Fibroblast of the aortic adventitia (primary cell): Measurements from ENCODE around the gene CKAP5. TPM values are rescaled to one million over a fixed set of nuclear protein-coding genes. Genes with fewer than 3 reads are reported as not detected.

ENCODE experiments used
- DNase-seq: peaks from one replicate; pipeline ENCODE4 v3.0.0-alpha.2; 2010; ENCODE audit warnings: low read depth
- H3K4me3 ChIP-seq: 2 replicates; pipeline ENCODE4 v1.5.1; 2011; ENCODE audit warnings: low read depth, mild to moderate bottlenecking, control low read depth, low read length, moderate library complexity
- total RNA-seq: library from RNA; depleted of rRNA; stranded (reverse); fragments of >200 nt; gene quantifications from 2 replicates; pipeline ENCODE4 v1.2.3, GENCODE V29; 2012; ENCODE audit warnings: low replicate concordance
- TF ChIP-seq, protein P1 (sequence below): IDR thresholded peaks from 2 replicates; pipeline ENCODE4 v1.5.1; 2011; ENCODE audit warnings: mild to moderate bottlenecking, low read length, control low read depth, inconsistent platforms; ENCODE audit not compliant: insufficient read depth

Gene CKAP5
- total RNA-seq, 1 donor: 83.3 TPM

DNA sequence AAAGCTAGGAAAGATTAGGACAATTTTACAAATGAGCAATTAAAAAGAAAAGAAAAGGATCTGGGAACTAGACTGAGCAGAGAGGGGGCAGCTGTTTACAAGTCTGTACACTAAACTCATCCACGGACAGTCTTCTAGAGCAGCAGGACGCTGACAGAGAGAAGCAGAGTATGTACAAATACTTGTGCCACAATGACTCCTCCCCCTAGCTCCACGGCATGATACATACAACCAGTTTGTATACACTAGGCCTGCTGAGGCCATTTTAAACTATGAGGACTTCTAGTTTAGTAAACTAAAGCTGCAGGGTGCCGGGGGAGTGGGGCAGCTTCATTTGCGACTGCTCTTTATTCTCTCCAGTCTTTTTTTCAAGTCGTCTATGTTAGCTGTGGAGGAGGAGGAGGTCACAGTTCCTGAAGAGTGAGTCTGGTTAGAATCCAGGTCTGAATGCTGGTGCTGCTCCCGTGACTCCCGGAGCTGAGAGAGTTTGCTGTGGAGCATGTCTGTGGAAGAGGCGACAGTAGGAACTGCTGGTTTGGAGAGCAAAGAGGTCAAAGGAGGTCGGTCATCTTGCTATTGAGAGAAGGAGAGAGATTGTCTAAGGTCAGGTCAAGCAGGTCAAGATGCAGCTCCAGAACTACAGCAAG is 102.3 kb downstream of the CKAP5 start:
- TF ChIP-seq, protein P1, sequence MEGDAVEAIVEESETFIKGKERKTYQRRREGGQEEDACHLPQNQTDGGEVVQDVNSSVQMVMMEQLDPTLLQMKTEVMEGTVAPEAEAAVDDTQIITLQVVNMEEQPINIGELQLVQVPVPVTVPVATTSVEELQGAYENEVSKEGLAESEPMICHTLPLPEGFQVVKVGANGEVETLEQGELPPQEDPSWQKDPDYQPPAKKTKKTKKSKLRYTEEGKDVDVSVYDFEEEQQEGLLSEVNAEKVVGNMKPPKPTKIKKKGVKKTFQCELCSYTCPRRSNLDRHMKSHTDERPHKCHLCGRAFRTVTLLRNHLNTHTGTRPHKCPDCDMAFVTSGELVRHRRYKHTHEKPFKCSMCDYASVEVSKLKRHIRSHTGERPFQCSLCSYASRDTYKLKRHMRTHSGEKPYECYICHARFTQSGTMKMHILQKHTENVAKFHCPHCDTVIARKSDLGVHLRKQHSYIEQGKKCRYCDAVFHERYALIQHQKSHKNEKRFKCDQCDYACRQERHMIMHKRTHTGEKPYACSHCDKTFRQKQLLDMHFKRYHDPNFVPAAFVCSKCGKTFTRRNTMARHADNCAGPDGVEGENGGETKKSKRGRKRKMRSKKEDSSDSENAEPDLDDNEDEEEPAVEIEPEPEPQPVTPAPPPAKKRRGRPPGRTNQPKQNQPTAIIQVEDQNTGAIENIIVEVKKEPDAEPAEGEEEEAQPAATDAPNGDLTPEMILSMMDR: no peak
- no peak overlapping the region for H3K4me3 ChIP-seq
- no peak for DNase-seq

DNA sequence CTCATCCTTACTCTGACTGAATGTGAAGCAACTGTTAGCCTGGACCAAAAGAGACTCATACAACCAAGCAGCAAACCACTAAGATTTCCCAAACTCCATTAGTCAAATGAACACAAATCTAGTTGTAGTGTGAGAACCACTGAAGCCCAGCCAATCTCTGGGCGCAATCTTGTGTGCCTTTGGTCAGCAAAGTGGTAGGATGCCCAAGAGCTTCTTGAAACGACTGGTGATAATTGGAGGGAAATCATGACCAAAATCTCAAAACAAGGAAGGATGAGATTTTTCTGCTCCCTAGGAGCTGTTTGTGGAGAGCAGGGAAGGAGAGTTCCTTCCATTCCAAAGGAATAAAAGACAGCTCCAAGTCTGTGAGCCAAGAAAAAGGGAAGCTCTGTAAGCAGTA is 103.0 kb downstream of the CKAP5 start:
- TF ChIP-seq, protein P1: no peak
- DNase-seq: no peak
- H3K4me3 ChIP-seq: no peak overlapping the region

DNA sequence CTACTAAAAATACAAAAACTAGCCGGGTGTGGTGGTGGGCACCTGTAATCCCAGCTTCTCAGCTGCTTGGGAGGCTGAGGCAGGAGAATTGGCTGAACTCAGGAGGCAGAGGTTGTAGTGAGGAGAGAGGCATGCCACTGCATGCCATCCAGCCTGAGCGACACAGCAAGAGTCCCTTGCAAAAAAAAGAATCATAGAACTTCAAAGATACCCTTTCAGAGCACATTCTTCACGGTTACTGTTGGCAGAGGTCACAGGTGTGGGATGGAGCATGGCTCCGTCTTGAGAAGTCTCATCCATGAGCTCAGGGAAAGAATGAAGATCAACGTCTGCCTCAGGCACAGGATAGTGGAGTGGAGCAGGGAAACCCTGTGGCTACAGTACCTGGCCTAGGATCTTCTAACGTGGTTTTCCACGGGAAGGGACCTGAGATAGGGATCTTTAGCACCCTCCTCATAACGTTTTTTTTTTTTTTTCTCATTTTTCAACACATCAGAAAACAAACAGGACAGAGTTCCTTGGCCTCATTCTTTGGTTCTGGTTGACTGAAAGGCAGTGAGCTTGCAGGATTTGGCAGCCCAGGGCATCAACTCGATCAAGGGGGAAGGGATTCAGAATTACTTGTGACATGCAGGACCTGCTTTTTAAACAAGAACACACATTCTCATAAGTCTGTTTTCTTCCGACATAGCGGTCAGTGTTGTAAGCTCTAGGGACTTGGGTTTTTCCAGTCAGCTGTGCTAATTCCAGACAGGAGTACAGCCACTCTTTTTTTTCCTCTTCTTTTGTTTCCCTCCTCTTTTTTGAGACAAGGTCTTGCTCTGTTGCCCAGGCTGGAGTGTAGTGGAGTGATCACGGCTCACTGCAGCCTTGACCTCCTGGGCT is 104.2 kb downstream of the CKAP5 start:
- no peak for DNase-seq
- no peak overlapping the region for H3K4me3 ChIP-seq
- TF ChIP-seq, protein P1: no peak

DNA sequence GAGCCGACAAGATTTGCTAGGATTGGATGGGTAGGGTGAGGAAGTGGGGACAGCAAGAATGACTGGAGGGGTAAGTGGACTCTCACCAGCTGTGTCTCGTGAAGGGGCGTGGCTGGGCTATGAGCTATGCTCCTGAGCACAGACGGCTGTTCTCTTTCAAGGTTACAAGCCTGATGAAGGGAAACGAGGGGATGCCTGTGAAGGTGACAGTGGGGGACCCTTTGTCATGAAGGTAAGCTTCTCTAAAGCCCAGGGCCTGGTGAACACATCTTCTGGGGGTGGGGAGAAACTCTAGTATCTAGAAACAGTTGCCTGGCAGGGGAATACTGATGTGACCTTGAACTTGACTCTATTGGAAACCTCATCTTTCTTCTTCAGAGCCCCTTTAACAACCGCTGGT is 107.2 kb downstream of the CKAP5 start:
- no peak for DNase-seq
- no peak overlapping the region for H3K4me3 ChIP-seq
- TF ChIP-seq, protein P1: no peak

DNA sequence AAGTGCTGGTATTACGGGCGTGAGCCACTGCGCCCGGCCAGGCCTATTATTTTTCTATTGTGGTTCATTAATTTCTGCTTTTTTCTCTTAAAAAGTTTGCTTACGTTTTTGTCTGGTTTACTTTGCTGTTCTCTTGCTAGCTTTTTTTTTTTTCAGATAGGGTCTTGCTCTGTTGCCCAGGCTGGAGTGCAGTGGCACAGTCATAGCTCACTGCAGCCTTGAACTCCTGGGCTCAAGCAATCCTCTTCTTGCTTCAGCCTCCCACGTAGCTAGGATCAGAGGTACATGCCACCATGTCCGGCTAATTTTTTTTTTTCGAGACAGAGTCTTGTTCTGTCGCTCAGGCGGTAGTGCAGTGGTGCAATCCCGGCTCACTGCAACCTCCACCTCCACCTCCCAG is 108.4 kb downstream of the CKAP5 start:
- TF ChIP-seq, protein P1: no peak

DNA sequence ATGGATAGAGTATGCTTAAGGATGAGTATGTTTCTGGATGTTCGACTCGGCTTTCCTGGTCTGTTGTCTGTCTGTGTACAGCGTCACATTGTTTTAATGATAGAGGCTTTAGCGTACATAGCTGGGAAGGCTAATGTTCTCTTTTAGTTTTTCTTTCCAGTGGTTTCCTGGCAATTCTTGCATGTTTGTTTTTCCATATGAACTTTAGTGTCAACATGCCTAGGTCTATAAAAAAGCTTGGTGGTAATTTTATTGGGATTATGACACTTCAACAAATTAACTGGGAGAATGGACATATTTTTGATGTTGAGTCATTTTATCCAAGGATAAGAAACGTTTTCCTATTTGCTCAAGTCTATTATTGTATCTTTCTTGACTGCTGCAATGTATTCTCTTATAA is 109.5 kb downstream of the CKAP5 start:
- TF ChIP-seq, protein P1: no peak
- H3K4me3 ChIP-seq: no peak overlapping the region
- DNase-seq: no peak

More for the DNA sequence above, 108.4 kb downstream of the CKAP5 start:
- no peak overlapping the region for H3K4me3 ChIP-seq
- no peak for DNase-seq
